ENCODE data around the gene FOXRED1.

- TF ChIP-seq CTCF (IDR thresholded peaks at IDR 0.05) (no peak), POLR2A (IDR thresholded peaks at IDR 0.05) (no peak)
Observed at GRCh38 chr11:126268361-126268707, 620 bp upstream of the FOXRED1 start.

Measured in gastroesophageal sphincter (tissue), 3 donors.